SK-N-SH (cell line): ENCODE results near the gene EFEMP2. TPM values are rescaled to one million over a fixed set of nuclear protein-coding genes. Genes with fewer than 3 reads are reported as not detected.
A peak's percentile ranks its signal among the peaks of the same experiment; 100 is the strongest.

Source experiments
- CTCF ChIA-PET: fragments of 300-600, 350-600 bp; formaldehyde crosslinking; extraction: SDS; loops from one replicate; lab custom pipeline; 2021; lab: Yijun Ruan, JAX
- POLR2A ChIA-PET: fragments of 350-600 bp; sonication (Branson Sonifier 250); formaldehyde crosslinking; extraction: SDS; loops from one replicate; lab custom pipeline; 2020; ENCODE audit warnings: antibody characterized with exemption, inconsistent platforms; lab: Yijun Ruan, JAX
- DNase-seq: peaks from one replicate; pipeline ENCODE4 v3.0.0; 2012
- H2AFZ ChIP-seq: fragments of 200-600 bp; sonication (generic); 2 replicates; pipeline ENCODE4 v1.8.1; 2016; ENCODE audit warnings: antibody characterized with exemption, mild to moderate bottlenecking, low read depth
- H3F3A ChIP-seq: fragments of 200-600 bp; sonication (generic); replicated peaks from 2 replicates; pipeline ENCODE3; 2016; ENCODE audit warnings: antibody characterized with exemption, mild to moderate bottlenecking; ENCODE audit not compliant: insufficient read depth
- H3K27ac ChIP-seq, 2 experiments: fragments of 200-500 bp in 1 of 2; fragments of 200-600 bp in 1 of 2; sonication (Bioruptor generic) in 1 of 2; sonication (generic), shearing (Covaris generic) in 1 of 2; 2 replicates each; pipeline versions ENCODE4 v1.5.1 to v1.6.1; 2014 to 2016; ENCODE audit warnings: low read depth in 2 of 2, inconsistent platforms in 1 of 2, low read length in 1 of 2, mild to moderate bottlenecking in 1 of 2, mixed read lengths in 1 of 2
- H3K27me3 ChIP-seq: fragments of 200-600 bp; sonication (generic), shearing (Covaris generic); 2 replicates; pipeline ENCODE4 v1.6.1; 2016; ENCODE audit warnings: mixed run types; ENCODE audit not compliant: insufficient read depth
- H3K36me3 ChIP-seq, 2 experiments: fragments of 200-500 bp in 1 of 2; fragments of 200-600 bp in 1 of 2; sonication (Bioruptor generic) in 1 of 2; sonication (generic) in 1 of 2; replicated peaks in 1 of 2; 2 replicates each; pipeline versions ENCODE3 to v1.5.1; 2014 to 2016; ENCODE audit warnings: low read length in 1 of 2, mild to moderate bottlenecking in 1 of 2; ENCODE audit not compliant: insufficient read depth in 2 of 2, control insufficient read depth in 1 of 2
- H3K4me1 ChIP-seq, 2 experiments: fragments of 200-500 bp in 1 of 2; fragments of 200-600 bp in 1 of 2; sonication (Bioruptor generic) in 1 of 2; sonication (generic), shearing (Covaris generic) in 1 of 2; 2 replicates each; pipeline versions ENCODE4 v1.5.1 to v1.6.1; 2014 to 2016; ENCODE audit warnings: low read depth in 1 of 2, low read length in 1 of 2, mixed run types in 1 of 2; ENCODE audit not compliant: insufficient read depth in 2 of 2, control insufficient read depth in 1 of 2
- H3K4me2 ChIP-seq: fragments of 200-600 bp; sonication (generic), shearing (Covaris generic); 2 replicates; pipeline ENCODE4 v1.6.1; 2017; ENCODE audit warnings: mixed run types
- H3K4me3 ChIP-seq, 2 experiments: fragments of 200-500 bp in 1 of 2; fragments of 200-600 bp in 1 of 2; sonication (Bioruptor generic) in 1 of 2; sonication (generic), shearing (Covaris generic) in 1 of 2; 2 replicates each; pipeline versions ENCODE4 v1.5.1 to v1.8.1; 2014 to 2016; ENCODE audit warnings: low read depth in 2 of 2, inconsistent platforms in 1 of 2, low read length in 1 of 2, mild to moderate bottlenecking in 1 of 2, mixed read lengths in 1 of 2, moderate library complexity in 1 of 2
- H3K79me2 ChIP-seq: fragments of 200-600 bp; sonication (generic); 2 replicates; pipeline ENCODE4 v1.8.1; 2017; ENCODE audit warnings: mild to moderate bottlenecking; ENCODE audit not compliant: insufficient read depth
- H3K9ac ChIP-seq: fragments of 200-600 bp; sonication (generic); 2 replicates; pipeline ENCODE4 v1.6.1; 2017; ENCODE audit warnings: mixed run types
- H3K9me2 ChIP-seq: fragments of 200-600 bp; sonication (generic); 2 replicates; pipeline ENCODE4 v1.6.1; 2017; ENCODE audit warnings: mixed run types
- H3K9me3 ChIP-seq: fragments of 200-600 bp; sonication (generic); 2 replicates; pipeline ENCODE4 v1.6.1; 2017; ENCODE audit warnings: mixed run types, mild to moderate bottlenecking, moderate library complexity
- H4K20me1 ChIP-seq: fragments of 200-600 bp; sonication (generic); 2 replicates; pipeline ENCODE4 v1.6.1; 2017; ENCODE audit warnings: mild to moderate bottlenecking, mixed run types; ENCODE audit not compliant: insufficient read depth
- FOSL2 ChIP-seq: IDR thresholded peaks from 2 replicates; pipeline ENCODE4 v1.4.0; 2012; ENCODE audit warnings: low read depth, mild to moderate bottlenecking, moderate library complexity, borderline replicate concordance
- FOXM1 ChIP-seq: IDR thresholded peaks from 2 replicates; pipeline ENCODE4 v1.4.0; 2012; ENCODE audit warnings: low read depth, mild to moderate bottlenecking
- JUND ChIP-seq: IDR thresholded peaks from 2 replicates; pipeline ENCODE4 v1.4.0; 2012
- MXI1 ChIP-seq: IDR thresholded peaks from 2 replicates; pipeline ENCODE4 v1.6.1; 2012; ENCODE audit warnings: mild to moderate bottlenecking, low read depth, low read length, improper control_type of control experiment
- NFIC ChIP-seq: IDR thresholded peaks from 2 replicates; pipeline ENCODE4 v1.4.0; 2012; ENCODE audit warnings: borderline replicate concordance
- NRF1 ChIP-seq: IDR thresholded peaks from 2 replicates; pipeline ENCODE4 v1.6.1; 2012; ENCODE audit warnings: low read depth, mild to moderate bottlenecking, low read length
- RAD21 ChIP-seq: IDR thresholded peaks from 2 replicates; pipeline ENCODE4 v1.6.1; 2012; ENCODE audit warnings: mild to moderate bottlenecking, low read length
- SIN3A ChIP-seq: IDR thresholded peaks from 2 replicates; pipeline ENCODE4 v1.6.1; 2012; ENCODE audit warnings: low read depth, mild to moderate bottlenecking, low read length, moderate library complexity, borderline replicate concordance
- TCF12 ChIP-seq: IDR thresholded peaks from 2 replicates; pipeline ENCODE4 v1.4.0; 2012
- TEAD4 ChIP-seq: IDR thresholded peaks from 2 replicates; pipeline ENCODE4 v1.4.0; 2012; ENCODE audit warnings: mild to moderate bottlenecking, borderline replicate concordance; ENCODE audit not compliant: insufficient read depth
- YY1 ChIP-seq: IDR thresholded peaks from 2 replicates; pipeline ENCODE4 v1.4.0; 2012; ENCODE audit warnings: low read depth, mild to moderate bottlenecking
- WGBS: methylation state at CpG from one replicate; pipeline ENCODE4 v1.1.6; 2017; ENCODE audit warnings: low lambda C conversion rate; 5-methylcytosine and 5-hydroxymethylcytosine counted together
- polyA plus RNA-seq, 3 experiments: library from polyadenylated mRNA; depleted of rRNA; stranded (reverse); fragments of >200 nt; gene quantifications; 2 replicates each; pipeline ENCODE4 v1.2.3, GENCODE V29; 2012
- TF ChIP-seq, protein P1 (sequence below): IDR thresholded peaks from 2 replicates; pipeline ENCODE4 v1.4.0; 2012; ENCODE audit warnings: low read depth, borderline replicate concordance

Gene EFEMP2
- polyA plus RNA-seq, 1 of the 3 experiments (the other 2 are of a cell fraction): 203 TPM

DNA sequence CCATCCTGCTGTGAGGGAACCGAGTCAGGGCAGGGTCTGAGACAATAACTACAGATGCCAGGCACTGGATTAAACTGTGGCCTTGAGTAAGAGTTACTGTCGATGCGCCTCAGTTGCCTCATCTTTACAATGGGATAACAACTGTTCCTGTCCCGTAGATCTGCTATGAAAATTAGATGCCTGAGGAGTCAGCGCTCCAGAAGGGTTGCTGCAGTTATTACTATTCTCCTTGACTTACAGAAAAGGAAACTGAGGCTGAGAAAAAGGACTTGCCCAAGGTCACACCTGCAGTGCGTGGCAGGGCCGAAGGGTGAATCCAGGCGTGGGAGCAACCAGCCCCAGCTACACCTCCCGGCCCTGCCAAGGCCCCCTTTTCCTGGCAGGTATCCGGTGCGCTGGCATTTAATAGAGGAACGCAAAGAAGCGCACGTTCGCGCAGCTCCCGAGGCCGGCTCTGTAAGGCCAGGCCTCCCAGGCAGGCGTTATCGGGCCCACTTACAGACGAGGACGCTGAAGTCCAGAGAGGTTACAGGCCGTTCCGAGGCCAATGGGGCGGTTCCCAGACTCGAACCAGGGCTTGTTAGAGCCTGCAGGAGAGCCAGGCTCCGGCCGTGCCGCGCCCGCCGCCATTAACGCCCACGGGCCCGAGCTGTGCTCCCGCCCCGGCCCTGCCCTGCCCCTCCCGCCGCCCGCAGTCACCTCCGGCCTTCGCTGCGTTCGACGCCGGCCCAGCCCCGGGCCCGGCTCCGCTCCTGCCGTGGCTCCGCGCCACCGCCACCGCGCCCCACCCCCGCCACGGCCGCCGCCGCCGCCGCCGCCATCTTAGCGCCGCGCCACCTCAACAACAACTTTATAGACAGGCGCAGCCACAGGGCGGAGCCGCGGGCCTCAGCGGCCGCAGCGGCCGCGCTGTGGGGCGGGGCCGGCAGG, 45.9 kb upstream of the EFEMP2 start, which contains the start of gene C11orf68:
Gene C11orf68, minus strand, starts transcription at position 852 of the 930 bp plus-strand sequence. Its CDS starts 31 bp downstream, at position 821.
- CTCF ChIA-PET: interaction anchor here (1.0 to 3.3 kb wide), 6 partner anchors 17 to 58 kb away, joined by 3 to 24 read pairs (median 6); partner anchors contain the start of genes CCDC85B, FIBP and MUS81
- Histone ChIP-seq H3K9me3 (no peaks in the 10 kb centered on the region), H3K4me3 (peak within 1 kb of the TSS; percentile 90 to 92), H3K4me2 (peak within 1 kb of the TSS; percentile 99), H3K4me1 (peaks cover 32 to 45% of the 10 kb centered on the region in 2 experiments; a peak in 3 of 4 replicates), H3F3A (peaks cover 29% of the 10 kb centered on the region), H3K9me2 (no peaks in the 10 kb centered on the region), H4K20me1 (0 out of 2 replicates have a peak, but pooled peaks cover 4% of the 10 kb centered on the region), H3K9ac (peak within 1 kb of the TSS; percentile 99), H3K27me3 (no peaks in the 10 kb centered on the region), H3K27ac (peak within 1 kb of the TSS; percentile 87 to 97), H2AFZ (peak within 1 kb of the TSS; percentile 51; the same call in 1 of the 2 replicates), H3K36me3 (peaks cover 12 to 21% of the 10 kb centered on the region in 2 experiments), H3K79me2 (peaks cover 73% of the 10 kb centered on the region)
- POLR2A ChIA-PET: interaction anchor here (0.6 to 1.5 kb wide), 4 partner anchors 18 to 34 kb away, joined by 3 to 4 read pairs (median 3); partner anchors contain the start of gene FOSL1
- WGBS: 7% methylated on average over 33 of the region's 77 CpGs
- no peak for TF ChIP-seq SIN3A
- TF ChIP-seq MXI1: peak; percentile 43
- no peak for TF ChIP-seq FOSL2
- no peak for TF ChIP-seq FOXM1
- TF ChIP-seq JUND: no peak
- TF ChIP-seq NRF1: no peak
- no peak for TF ChIP-seq TEAD4
- TF ChIP-seq, protein P1, sequence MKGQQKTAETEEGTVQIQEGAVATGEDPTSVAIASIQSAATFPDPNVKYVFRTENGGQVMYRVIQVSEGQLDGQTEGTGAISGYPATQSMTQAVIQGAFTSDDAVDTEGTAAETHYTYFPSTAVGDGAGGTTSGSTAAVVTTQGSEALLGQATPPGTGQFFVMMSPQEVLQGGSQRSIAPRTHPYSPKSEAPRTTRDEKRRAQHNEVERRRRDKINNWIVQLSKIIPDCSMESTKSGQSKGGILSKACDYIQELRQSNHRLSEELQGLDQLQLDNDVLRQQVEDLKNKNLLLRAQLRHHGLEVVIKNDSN: no peak
- peak; percentile 89 for TF ChIP-seq YY1
- no peak for TF ChIP-seq RAD21
- no peak for DNase-seq

DNA sequence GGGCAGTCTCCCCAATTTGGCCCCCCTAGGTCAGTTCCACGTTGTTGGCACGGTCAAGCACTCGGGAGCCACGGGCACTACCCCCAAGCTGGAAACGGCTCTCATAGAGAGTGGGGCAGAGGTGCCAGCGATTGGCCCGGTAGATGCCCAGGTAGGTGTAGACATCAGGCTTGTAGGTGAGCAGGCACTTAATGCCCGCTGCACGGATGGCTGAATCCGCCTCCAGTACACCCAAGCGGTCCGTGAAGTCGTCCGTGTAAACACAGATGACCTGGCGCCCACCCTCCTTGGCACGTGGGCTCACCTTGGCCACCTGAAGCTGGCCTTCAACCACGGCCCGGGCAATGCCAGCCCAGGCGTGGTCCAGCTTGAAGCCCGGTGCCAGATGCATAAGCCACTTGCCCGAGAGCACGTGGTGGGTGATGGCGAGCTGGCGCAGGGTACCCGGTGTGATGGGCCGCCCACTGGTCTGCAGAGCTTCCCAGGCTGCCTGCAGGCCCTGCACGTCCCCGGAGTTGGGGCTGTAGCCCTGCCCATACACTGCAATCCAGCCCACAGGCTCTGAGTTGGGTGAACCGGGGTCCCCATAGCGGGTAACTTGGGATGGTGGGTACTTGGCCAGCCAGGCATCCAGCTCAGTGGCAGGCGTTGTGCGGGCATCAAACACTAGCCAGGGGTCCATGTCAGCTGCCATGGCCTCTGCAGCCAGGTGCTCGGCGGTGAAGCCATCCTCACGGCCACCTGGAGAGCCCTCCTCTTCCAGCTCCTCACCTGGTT, 45.0 kb upstream of the EFEMP2 start:
- H3K36me3 ChIP-seq: peaks cover 11 to 12% of the 10 kb centered on the region in 2 experiments

More for the DNA sequence above, 45.0 kb upstream of the EFEMP2 start:
- Histone ChIP-seq H3K9ac (peak overlapping the region; percentile 99), H3K9me2 (no peaks in the 10 kb centered on the region), H4K20me1 (0 out of 2 replicates have a peak, but pooled peaks cover 4% of the 10 kb centered on the region), H3F3A (peaks cover 24% of the 10 kb centered on the region), H3K27ac (peak overlapping the region in 1 of 2 experiments; percentile 97), H3K4me3 (peak overlapping the region; percentile 86 to 90), H3K4me1 (peaks cover 32 to 53% of the 10 kb centered on the region in 2 experiments; a peak in 3 of 4 replicates), H2AFZ (no peak overlapping the region), H3K9me3 (no peaks in the 10 kb centered on the region), H3K79me2 (peaks cover 80% of the 10 kb centered on the region), H3K4me2 (peak overlapping the region; percentile 96), H3K27me3 (no peaks in the 10 kb centered on the region)
- ChIA-PET CTCF (interaction anchor here (1.0 to 3.3 kb wide), 4 partner anchors 19 to 33 kb away, joined by 3 to 24 read pairs (median 8); partner anchors contain the start of genes CCDC85B and FIBP), POLR2A (interaction anchor here (0.6 to 1.5 kb wide), 4 partner anchors 17 to 33 kb away, joined by 3 to 4 read pairs (median 3); partner anchors contain the start of gene FOSL1)
- TF ChIP-seq TCF12: no peak
- no peak for TF ChIP-seq NFIC
- WGBS: 71% methylated on average over 4 of the region's 35 CpGs
- DNase-seq: no peak
